ENCODE measurements around the gene FAU. TPM values are rescaled to one million over a fixed set of nuclear protein-coding genes. Genes with fewer than 3 reads are reported as not detected.

Gene FAU
- total and polyA plus RNA-seq, 2 of the 13 experiments (the other 11 are each of a cell fraction or from before 2014, with no cell fraction given) = 374 to 869 TPM

DNA sequence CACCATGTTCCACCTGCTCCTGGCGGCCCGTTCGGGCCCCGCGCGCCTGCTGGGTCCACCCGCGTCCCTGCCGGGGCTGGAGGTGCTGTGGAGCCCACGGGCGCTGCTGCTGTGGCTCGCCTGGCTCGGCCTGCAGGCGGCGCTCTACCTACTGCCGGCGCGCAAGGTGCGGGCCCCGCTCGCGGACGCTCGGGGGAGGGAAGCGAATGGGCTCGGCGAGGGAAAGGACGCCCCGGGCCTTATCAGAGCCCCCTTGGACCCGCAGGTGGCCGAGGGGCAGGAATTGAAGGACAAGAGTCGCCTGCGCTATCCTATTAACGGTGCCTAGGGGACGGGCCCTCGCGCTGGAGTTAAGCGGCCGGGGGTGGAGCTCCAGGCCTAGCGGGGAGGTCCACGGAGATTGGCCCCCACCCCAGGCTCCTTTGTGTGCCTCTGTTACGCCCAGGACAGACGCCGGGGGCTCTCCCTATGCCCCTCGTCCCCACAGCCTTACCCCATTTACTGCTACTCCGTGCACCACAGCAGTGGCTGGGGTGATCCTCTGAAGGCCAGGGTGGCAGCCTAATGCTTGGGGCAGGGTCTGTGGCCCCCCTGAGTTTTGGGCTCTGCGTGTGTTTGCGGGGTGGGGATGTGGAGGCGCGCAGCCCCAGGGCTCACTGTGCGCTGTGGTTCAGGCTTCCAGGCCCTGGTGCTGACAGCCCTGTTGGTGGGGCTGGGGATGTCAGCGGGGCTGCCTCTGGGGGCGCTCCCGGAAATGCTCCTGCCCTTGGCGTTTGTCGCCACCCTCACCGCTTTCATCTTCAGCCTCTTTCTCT, 9.2 kb downstream of the FAU start (continued):
- TF ChIP-seq, protein P1, sequence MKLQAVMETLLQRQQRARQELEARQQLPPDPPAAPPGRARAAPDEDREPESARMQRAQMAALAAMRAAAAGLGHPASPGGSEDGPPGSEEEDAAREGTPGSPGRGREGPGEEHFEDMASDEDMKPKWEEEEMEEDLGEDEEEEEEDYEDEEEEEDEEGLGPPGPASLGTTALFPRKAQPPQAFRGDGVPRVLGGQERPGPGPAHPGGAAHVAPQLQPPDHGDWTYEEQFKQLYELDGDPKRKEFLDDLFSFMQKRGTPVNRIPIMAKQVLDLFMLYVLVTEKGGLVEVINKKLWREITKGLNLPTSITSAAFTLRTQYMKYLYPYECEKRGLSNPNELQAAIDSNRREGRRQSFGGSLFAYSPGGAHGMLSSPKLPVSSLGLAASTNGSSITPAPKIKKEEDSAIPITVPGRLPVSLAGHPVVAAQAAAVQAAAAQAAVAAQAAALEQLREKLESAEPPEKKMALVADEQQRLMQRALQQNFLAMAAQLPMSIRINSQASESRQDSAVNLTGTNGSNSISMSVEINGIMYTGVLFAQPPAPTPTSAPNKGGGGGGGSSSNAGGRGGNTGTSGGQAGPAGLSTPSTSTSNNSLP (IDR thresholded peaks at IDR 0.05; ENCODE audit: low read depth, low read length) = no peak
- TF ChIP-seq ARNT2 (CRISPR knock-in tag; IDR thresholded peaks at IDR 0.05; ENCODE audit: low read depth) (peak; percentile 26; the same call in 1 of the 2 replicates), LCORL (IDR thresholded peaks at IDR 0.05) (no peak), LCORL (CRISPR knock-in tag; IDR thresholded peaks at IDR 0.05) (peak; percentile 52; the same call in 1 of the 2 replicates), ZNF556 (CRISPR knock-in tag; IDR thresholded peaks at IDR 0.05; ENCODE audit: borderline replicate concordance) (peak; percentile 51; the same call in 1 of the 2 replicates), ZNF614 (CRISPR knock-in tag; IDR thresholded peaks at IDR 0.05; ENCODE audit: borderline replicate concordance) (peak; percentile 46; the same call in 1 of the 2 replicates), TBP (CRISPR knock-in tag; IDR thresholded peaks at IDR 0.05) (no peak), MED8 (CRISPR knock-in tag; IDR thresholded peaks at IDR 0.05; ENCODE audit: insufficient replicate concordance) (peak; percentile 53), ZFP36L1 (CRISPR knock-in tag; IDR thresholded peaks at IDR 0.05) (no peak), PHF5A (CRISPR knock-in tag; IDR thresholded peaks at IDR 0.05; ENCODE audit: low read depth, unreplicated experiment) (no peak), ONECUT2 (CRISPR knock-in tag; IDR thresholded peaks at IDR 0.05) (no peak), ERF (CRISPR knock-in tag; IDR thresholded peaks at IDR 0.05) (peak; percentile 51; the same call in 1 of the 2 replicates)
- TF ChIP-seq, protein P2, sequence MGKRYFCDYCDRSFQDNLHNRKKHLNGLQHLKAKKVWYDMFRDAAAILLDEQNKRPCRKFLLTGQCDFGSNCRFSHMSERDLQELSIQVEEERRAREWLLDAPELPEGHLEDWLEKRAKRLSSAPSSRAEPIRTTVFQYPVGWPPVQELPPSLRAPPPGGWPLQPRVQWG (CRISPR knock-in tag; IDR thresholded peaks at IDR 0.05; ENCODE audit: borderline replicate concordance, low read depth) = no peak
- TF ChIP-seq, protein P3, sequence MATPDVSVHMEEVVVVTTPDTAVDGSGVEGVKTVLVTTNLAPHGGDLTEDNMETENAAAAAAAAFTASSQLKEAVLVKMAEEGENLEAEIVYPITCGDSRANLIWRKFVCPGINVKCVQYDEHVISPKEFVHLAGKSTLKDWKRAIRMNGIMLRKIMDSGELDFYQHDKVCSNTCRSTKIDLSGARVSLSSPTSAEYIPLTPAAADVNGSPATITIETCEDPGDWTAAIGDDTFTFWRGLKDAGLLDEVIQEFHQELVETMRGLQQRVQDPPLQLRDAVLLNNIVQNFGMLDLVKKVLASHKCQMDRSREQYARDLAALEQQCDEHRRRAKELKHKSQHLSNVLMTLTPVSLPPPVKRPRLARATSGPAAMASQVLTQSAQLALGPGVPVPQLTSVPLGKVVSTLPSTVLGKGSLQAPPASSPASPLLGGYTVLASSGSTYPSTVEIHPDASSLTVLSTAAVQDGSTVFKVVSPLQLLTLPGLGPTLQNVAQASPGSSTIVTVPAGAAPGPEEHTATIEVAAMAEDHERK (CRISPR knock-in tag; IDR thresholded peaks at IDR 0.05; ENCODE audit: low read depth) = no peak
- TF ChIP-seq, protein P4, sequence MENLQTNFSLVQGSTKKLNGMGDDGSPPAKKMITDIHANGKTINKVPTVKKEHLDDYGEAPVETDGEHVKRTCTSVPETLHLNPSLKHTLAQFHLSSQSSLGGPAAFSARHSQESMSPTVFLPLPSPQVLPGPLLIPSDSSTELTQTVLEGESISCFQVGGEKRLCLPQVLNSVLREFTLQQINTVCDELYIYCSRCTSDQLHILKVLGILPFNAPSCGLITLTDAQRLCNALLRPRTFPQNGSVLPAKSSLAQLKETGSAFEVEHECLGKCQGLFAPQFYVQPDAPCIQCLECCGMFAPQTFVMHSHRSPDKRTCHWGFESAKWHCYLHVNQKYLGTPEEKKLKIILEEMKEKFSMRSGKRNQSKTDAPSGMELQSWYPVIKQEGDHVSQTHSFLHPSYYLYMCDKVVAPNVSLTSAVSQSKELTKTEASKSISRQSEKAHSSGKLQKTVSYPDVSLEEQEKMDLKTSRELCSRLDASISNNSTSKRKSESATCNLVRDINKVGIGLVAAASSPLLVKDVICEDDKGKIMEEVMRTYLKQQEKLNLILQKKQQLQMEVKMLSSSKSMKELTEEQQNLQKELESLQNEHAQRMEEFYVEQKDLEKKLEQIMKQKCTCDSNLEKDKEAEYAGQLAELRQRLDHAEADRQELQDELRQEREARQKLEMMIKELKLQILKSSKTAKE (CRISPR knock-in tag; IDR thresholded peaks at IDR 0.05; ENCODE audit: borderline replicate concordance) = no peak
- TF ChIP-seq, protein P5, sequence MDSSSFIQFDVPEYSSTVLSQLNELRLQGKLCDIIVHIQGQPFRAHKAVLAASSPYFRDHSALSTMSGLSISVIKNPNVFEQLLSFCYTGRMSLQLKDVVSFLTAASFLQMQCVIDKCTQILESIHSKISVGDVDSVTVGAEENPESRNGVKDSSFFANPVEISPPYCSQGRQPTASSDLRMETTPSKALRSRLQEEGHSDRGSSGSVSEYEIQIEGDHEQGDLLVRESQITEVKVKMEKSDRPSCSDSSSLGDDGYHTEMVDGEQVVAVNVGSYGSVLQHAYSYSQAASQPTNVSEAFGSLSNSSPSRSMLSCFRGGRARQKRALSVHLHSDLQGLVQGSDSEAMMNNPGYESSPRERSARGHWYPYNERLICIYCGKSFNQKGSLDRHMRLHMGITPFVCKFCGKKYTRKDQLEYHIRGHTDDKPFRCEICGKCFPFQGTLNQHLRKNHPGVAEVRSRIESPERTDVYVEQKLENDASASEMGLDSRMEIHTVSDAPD (CRISPR knock-in tag; IDR thresholded peaks at IDR 0.05) = no peak
- TF ChIP-seq, protein P6, sequence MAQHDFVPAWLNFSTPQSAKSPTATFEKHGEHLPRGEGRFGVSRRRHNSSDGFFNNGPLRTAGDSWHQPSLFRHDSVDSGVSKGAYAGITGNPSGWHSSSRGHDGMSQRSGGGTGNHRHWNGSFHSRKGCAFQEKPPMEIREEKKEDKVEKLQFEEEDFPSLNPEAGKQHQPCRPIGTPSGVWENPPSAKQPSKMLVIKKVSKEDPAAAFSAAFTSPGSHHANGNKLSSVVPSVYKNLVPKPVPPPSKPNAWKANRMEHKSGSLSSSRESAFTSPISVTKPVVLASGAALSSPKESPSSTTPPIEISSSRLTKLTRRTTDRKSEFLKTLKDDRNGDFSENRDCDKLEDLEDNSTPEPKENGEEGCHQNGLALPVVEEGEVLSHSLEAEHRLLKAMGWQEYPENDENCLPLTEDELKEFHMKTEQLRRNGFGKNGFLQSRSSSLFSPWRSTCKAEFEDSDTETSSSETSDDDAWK (CRISPR knock-in tag; IDR thresholded peaks at IDR 0.05) = no peak

Measured in HepG2 (cell line).